Muscle of leg (tissue), 16 donors: Measurements from ENCODE around the gene PRKACG. TPM values are rescaled to one million over a fixed set of nuclear protein-coding genes. Genes with fewer than 3 reads are reported as not detected.
"Not testable (repeated sequence)": the region's sequence is repeated elsewhere in the genome, so short reads cannot be mapped to it uniquely, and the experiment has no call there.

Experiments used
- DNase-seq: peaks from one replicate; pipeline ENCODE4 v3.0.0; 2013
- H3K27ac ChIP-seq: one replicate; pipeline ENCODE4 v1.5.1; 2013; ENCODE audit warnings: mild to moderate bottlenecking, low read length, control low read depth
- H3K27me3 ChIP-seq: one replicate; pipeline ENCODE4 v1.6.1; 2013; ENCODE audit warnings: low read length; ENCODE audit not compliant: control insufficient read depth, insufficient read depth
- H3K36me3 ChIP-seq: one replicate; pipeline ENCODE4 v1.6.1; 2013; ENCODE audit warnings: low read length; ENCODE audit not compliant: control insufficient read depth, insufficient read depth
- H3K4me1 ChIP-seq: one replicate; pipeline ENCODE4 v1.6.1; 2013; ENCODE audit warnings: low read length; ENCODE audit not compliant: control insufficient read depth, insufficient read depth
- H3K4me3 ChIP-seq: one replicate; pipeline ENCODE4 v1.5.1; 2013; ENCODE audit warnings: low read length, control low read depth
- H3K9me3 ChIP-seq: replicated peaks from 2 replicates; pipeline ENCODE4 v1.6.1; 2013; ENCODE audit warnings: low read depth, low read length; ENCODE audit not compliant: control insufficient read depth
- WGBS: methylation state at CpG from one replicate; pipeline ENCODE4 v1.1.5; 2013; ENCODE audit warnings: missing lambda C conversion rate; ENCODE audit not compliant: insufficient coverage; 5-methylcytosine and 5-hydroxymethylcytosine counted together
- long read RNA-seq, 11 donors: transcript quantifications; one replicate each; lab custom pipeline, GENCODE V29; 2026
- polyA plus RNA-seq, 8 donors: library from polyadenylated mRNA; unstranded; fragments of 120-200 nt; gene quantifications; one replicate each; pipeline versions ENCODE4 v1.2.1 to v1.2.3, GENCODE V29; 2013; ENCODE audit warnings: inconsistent platforms in 1 of 8, low replicate concordance in 1 of 8; ENCODE audit not compliant: insufficient read length in 8 of 8, insufficient read depth in 1 of 8
- total RNA-seq: library from RNA; stranded (reverse); fragments of 120-200 nt; gene quantifications from one replicate; pipeline ENCODE4 v1.2.4, GENCODE V29; 2013

The PRKACG gene
- total RNA-seq (not detected), polyA plus RNA-seq (under 1 TPM in 1 of 8 donors, not detected in 7; 0.07 TPM)
- long read RNA-seq, donor 1, result 0 reads
- long read RNA-seq, donor 2, result 0 reads
- long read RNA-seq, donor 3, result 0 reads
- long read RNA-seq, donor 4, result 0 reads
- long read RNA-seq, donor 5, result 0 reads
- long read RNA-seq, donor 6, result 0 reads
- long read RNA-seq, donor 7, result 0 reads
- long read RNA-seq, donor 8, partial matches to known transcripts, result 0 of 2 reads
- long read RNA-seq, donor 8, other reads (novel, unspliced or antisense), result 0 of 2 reads
- long read RNA-seq, donor 9, result 0 reads
- long read RNA-seq, donor 10, result 0 reads
- long read RNA-seq, donor 11, result 0 reads

DNA sequence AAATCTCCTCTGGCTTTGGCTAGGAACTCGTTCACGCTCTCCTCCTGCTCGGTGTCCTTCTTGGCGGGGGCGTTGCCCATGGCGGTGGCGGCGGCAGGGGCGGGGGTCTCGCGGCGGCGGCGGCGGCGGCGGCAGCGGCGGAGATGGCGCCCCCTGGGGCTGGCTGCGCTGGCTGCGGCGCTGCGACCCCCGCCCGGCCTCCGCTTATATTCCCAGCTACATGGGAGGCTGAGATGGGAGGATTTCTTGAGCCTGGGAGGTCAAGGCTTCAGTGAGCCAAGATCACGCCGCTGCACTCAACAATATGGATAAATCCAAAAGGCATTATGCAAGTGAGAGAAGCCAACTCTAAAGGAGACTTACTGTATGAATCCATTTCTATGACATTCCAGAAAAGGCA is at the start of gene PRKACG:
Gene PRKACG, minus strand, starts transcription at position 101 of the 400 bp plus-strand sequence. Its CDS starts 21 bp downstream, at position 80.
- no peaks in the 10 kb centered on the region for H3K36me3 ChIP-seq
- H3K27me3 ChIP-seq, result no peaks in the 10 kb centered on the region
- DNase-seq, result no peak
- no peaks in the 10 kb centered on the region for H3K4me1 ChIP-seq
- H3K27ac ChIP-seq, result no peak within 1 kb of the TSS
- 91% methylated on average over 5 of the region's 29 CpGs for WGBS
- no peaks in the 10 kb centered on the region for H3K9me3 ChIP-seq
- no peak within 1 kb of the TSS for H3K4me3 ChIP-seq

DNA sequence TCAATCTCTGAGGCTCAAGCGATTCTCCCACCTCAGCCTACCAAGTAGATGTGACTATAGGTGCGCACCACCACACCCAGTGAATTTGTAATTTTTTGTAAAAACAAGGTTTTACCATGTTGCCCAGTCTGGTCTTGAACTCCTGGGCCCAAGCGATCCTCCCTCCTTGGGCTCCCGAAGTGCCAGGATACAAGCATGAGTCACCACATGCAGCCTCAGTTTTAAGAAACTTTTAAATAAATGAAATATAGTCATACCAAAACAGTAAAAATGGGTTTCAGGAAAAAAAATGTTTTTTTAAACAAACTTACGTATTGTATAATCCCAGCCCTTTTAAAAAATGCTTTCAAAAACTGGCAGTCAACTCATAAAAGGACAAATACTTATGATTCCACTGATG is 48.3 kb upstream of the PRKACG start:
- no peak for DNase-seq
- peaks cover 20% of the 10 kb centered on the region for H3K36me3 ChIP-seq
- no CpG with 5 or more reads among the region's 5 CpGs for WGBS
- H3K4me3 ChIP-seq, result no peak overlapping the region
- no peaks in the 10 kb centered on the region for H3K4me1 ChIP-seq
- no peaks in the 10 kb centered on the region for H3K27me3 ChIP-seq
- no peak overlapping the region for H3K27ac ChIP-seq
- no peaks in the 10 kb centered on the region for H3K9me3 ChIP-seq

DNA sequence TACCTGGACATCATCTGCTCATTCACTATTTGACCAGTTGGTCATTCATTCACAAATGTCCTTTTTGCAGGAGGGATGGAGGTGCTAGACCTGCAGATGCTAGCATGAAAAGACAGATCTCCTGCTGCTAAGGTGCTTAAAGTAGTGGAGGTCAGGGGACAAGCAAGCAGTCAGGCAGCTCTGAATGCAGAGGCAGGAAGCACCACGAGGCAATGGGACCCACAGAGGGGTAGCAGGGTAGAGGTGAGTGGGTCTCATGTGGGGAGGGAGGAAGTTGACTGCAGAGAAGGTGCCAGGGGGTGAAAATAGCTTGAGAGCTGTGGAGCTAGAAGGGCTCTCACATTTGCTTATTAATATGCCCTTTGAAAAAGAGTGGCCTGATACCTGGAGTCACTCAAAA is 46.9 kb upstream of the PRKACG start:
- H3K9me3 ChIP-seq, result no peaks in the 10 kb centered on the region
- WGBS, result 20% methylated on average over 1 of the region's 1 CpG
- DNase-seq, result no peak
- no peaks in the 10 kb centered on the region for H3K4me1 ChIP-seq
- no peaks in the 10 kb centered on the region for H3K27me3 ChIP-seq
- H3K36me3 ChIP-seq, result peaks cover 22% of the 10 kb centered on the region
- H3K27ac ChIP-seq, result no peak overlapping the region
- H3K4me3 ChIP-seq, result no peak overlapping the region

DNA sequence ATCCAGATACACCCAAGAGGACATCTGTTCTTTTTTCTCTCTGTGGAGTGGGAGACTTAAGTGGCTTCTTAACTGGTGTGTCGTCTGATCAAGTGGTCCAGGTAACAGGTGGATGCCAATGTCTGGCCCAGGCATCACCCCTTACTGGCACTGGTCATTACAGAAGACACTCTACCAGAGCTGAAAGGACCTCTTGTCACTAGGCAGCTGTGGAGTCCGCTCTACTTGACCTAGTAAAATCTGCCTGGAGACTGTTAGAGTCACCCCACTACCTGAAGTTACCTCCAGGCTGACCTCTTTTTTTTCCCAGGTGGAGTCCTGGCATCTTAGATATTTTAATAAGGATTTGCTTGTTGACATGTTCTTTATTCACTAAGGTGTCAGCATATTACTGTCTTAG is 44.2 kb upstream of the PRKACG start:
- Histone ChIP-seq H3K4me3 (no peak overlapping the region), H3K27me3 (no peaks in the 10 kb centered on the region), H3K36me3 (peaks cover 26% of the 10 kb centered on the region), H3K9me3 (no peaks in the 10 kb centered on the region), H3K4me1 (no peaks in the 10 kb centered on the region), H3K27ac (no peak overlapping the region)
- no peak for DNase-seq
- no CpG with 5 or more reads among the region's 2 CpGs for WGBS

DNA sequence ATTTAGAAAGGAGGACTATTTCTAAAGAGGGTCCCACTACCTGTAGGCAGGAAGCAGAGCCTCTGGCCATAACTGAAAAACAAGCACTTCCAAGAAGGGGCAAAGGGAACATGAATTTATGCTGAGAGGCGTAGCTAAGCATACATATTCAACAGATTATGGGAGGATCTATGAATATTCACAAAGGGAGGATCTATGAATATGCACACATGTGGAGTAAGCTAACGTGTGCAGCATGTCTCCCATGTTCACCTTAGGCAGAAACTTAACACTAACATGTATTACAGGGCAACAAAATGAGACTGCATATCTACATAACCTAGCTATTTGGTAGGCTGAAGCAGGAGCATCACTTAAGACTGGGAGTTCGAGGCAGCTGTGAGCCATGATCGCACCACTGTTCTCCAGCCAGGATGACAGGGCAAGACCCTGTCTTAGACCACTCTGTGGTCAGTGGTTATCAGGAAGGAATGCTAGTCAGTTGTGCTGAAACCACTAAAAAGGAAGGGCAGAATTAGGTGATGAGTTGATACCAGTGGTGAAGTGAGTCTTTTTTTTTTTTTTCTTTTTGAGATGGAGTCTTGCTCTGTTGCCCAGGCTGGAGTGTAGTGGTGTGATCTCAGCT is 42.4 kb upstream of the PRKACG start:
- H3K4me3 ChIP-seq, result no peak overlapping the region
- H3K4me1 ChIP-seq, result no peaks in the 10 kb centered on the region
- no peak overlapping the region for H3K27ac ChIP-seq
- no peaks in the 10 kb centered on the region for H3K9me3 ChIP-seq
- H3K36me3 ChIP-seq, result peaks cover 26% of the 10 kb centered on the region
- no peak for DNase-seq
- WGBS, result 100% methylated on average over 2 of the region's 4 CpGs
- H3K27me3 ChIP-seq, result no peaks in the 10 kb centered on the region

DNA sequence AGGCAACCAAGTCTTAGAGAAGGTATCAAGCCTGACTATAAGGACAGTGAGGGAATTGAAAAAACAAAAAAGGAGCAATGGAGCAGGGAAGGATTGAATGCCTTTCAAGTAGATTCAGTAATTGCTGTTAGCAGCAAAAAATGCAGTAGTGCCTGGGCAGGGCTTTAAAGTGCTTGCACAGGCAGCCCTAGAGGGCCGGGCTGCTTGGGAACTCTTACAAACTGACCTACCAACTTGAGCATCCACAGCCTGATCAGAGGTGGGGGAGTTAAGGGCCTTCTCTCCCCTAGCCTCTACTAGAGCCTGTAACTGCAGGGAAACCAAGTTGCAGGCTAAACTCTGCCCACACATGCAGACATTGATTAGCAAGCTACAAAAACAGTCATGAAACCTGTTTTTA is 41.1 kb upstream of the PRKACG start:
- Histone ChIP-seq H3K4me3 (no peak overlapping the region), H3K9me3 (no peaks in the 10 kb centered on the region), H3K36me3 (peaks cover 20% of the 10 kb centered on the region), H3K27ac (no peak overlapping the region), H3K27me3 (no peaks in the 10 kb centered on the region), H3K4me1 (no peaks in the 10 kb centered on the region)
- DNase-seq, result no peak
- WGBS, result no CpG with 5 or more reads among the region's 1 CpG

DNA sequence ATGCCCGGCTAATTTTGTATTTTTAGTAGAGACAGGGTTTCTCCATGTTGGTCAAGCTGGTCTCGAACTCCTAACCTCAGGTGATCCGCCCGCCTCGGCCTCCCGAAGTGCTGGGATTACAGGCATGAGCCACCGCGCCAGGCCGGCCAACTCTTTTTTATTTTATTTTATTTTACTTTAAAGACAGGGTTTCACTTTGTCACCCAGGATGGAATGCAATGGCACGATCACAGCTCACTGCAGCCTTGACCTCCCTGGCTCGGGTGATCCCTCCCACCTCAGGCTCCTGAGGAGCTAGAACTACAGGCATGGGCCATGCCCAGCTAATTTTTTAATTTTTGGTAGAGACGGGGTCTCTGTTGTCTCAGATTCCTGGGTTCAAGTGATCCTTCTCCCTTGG is 37.0 kb upstream of the PRKACG start:
- H3K27ac ChIP-seq, H3K4me3 ChIP-seq, DNase-seq, H3K9me3 ChIP-seq, H3K27me3 ChIP-seq, H3K4me1 ChIP-seq: not testable (repeated sequence)
- 100% methylated on average over 3 of the region's 12 CpGs for WGBS
- peaks cover 35% of the 10 kb centered on the region for H3K36me3 ChIP-seq

DNA sequence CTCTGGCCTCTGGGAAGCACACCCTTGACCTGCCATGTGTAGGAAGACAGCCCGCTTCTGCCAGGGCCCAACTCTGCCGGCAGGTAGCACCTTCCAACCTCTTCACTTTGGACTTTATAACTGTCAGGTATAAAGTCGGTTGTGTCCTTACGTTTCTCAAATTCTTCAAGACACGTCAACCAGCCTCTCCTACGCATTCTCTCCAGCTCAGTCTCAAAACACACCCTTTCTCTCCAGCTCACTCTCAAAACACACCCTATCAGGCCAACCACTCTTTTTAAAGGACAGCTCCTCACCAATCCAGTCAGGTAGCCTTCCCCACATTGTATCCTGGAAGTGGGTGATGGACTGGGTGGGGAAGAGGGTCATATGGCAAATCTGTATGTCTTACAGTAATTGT is 35.2 kb upstream of the PRKACG start:
- no peaks in the 10 kb centered on the region for H3K9me3 ChIP-seq
- WGBS, result 96% methylated on average over 5 of the region's 6 CpGs
- H3K27ac ChIP-seq, result no peak overlapping the region
- H3K36me3 ChIP-seq, result peaks cover 28% of the 10 kb centered on the region
- H3K4me3 ChIP-seq, result no peak overlapping the region
- H3K4me1 ChIP-seq, result no peaks in the 10 kb centered on the region
- H3K27me3 ChIP-seq, result no peaks in the 10 kb centered on the region
- no peak for DNase-seq

DNA sequence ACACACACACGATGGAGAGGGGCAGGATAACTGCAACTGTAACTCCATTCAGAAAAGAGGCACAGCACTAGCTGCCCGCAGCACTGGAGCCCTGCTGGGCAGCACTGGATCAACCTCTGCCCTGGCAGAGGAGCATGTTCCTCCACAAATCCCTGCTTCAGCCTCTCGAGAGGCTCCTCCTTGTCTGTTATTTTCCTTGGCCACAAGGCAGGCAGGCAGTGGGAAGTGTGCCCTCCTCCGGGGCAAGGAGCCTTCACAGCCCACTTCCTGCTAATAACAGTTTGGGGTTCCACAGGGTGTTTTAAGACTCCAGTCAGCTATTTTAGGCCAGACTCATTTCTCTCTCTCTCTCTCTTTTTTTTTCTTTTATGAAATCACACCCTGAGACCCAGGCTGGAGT is 33.5 kb upstream of the PRKACG start:
- Histone ChIP-seq H3K4me1 (no peaks in the 10 kb centered on the region), H3K9me3 (no peaks in the 10 kb centered on the region), H3K27me3 (no peaks in the 10 kb centered on the region), H3K36me3 (peaks cover 26% of the 10 kb centered on the region), H3K4me3 (no peak overlapping the region), H3K27ac (no peak overlapping the region)
- DNase-seq, result no peak
- 84% methylated on average over 3 of the region's 4 CpGs for WGBS

DNA sequence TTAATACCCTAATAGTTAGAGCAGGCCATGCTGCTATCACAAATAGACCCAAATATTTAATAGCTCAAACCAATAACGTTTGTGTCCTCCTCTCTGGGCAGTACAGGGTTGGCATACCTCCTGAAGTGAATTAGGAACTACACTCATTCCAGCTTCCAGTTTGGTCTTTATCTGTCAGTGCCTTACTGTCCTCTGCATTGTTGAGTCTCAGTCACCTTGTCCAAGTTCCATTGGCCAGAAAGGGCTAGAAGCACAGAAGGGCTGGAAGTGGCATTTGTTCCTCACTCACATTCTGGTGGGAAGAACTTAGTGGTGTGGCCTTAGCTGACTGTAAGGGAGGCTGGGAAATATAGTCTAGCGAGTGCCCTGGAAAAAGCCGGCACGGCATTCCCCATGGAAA is 32.8 kb upstream of the PRKACG start:
- Histone ChIP-seq H3K27me3 (no peaks in the 10 kb centered on the region), H3K9me3 (no peaks in the 10 kb centered on the region), H3K36me3 (peaks cover 26% of the 10 kb centered on the region), H3K27ac (no peak overlapping the region), H3K4me3 (no peak overlapping the region), H3K4me1 (no peaks in the 10 kb centered on the region)
- DNase-seq, result no peak
- 83% methylated on average over 1 of the region's 4 CpGs for WGBS
